Measurements from ENCODE around the gene GRID1.
"Not testable (repeated sequence)": the region's sequence is repeated elsewhere in the genome, so short reads cannot be mapped to it uniquely, and the experiment has no call there.

The GRID1 gene

DNA sequence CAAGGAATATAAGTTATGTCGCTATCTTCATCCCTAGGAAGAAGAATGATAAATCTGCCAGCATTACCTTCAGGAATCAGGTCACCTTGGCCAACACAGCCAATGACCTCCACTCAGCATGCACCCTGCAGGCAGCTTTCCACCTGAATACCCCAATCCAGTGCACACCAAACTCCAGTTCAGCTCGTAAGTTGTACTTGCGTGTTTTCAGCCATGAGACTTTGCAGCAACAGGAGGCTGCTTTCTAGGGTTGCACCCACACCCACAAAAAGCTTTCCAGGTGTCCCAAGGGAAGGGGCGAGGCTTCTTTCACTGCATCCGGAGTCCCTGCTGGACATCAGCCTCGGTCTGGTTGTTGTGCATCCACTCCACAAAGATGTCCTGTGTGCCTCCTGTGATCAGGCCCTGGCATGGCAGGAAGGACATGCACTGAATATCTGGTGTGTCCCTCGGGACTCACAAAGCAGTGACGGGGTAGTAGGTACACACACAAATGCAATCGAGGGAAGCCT, 282.9 kb downstream of the GRID1 start:
- DNase-seq (ENCODE audit: low read depth in 2 of 2), result no peak

DNA sequence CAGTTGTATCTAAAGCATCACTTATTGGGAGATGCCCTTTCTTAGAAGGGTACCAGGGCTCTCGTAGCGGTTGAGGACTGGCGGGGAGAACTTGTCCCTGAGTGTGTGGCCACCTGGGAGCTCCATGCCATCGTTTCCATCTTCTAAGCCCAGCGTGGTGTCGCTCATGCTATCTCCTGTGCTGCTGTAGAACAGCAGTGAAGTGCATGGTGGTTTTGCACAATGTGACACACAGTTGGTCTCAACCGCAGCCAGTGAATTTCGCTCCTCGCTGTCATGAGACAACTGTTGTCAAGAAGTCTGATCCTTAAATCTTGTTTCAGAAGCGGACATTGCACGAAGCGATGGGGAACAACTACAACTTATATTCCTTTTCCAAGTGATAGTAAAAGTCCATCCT, 283.4 kb downstream of the GRID1 start:
- DNase-seq (ENCODE audit: low read depth in 2 of 2), result no peak

DNA sequence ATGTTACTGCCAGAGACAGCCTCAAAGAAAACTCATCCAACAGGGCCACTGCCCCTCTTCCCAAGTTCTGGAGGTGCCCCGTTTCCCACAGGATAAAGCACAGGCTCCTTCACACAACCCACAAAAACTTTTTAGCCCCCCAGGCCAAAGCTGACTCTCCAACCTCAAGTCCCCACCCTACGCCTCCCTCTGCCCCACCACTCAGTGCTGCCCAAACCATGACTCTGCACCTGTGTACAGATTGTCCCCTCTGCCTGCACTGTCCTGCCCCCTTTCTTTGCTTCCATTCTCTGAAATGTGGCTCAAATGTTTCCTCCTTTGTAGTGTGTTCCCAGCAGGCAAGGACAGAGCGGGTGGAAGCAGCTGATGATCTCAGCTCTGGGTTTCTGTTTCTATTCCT, 284.0 kb downstream of the GRID1 start:
- DNase-seq (ENCODE audit: low read depth in 2 of 2), result no peak

- no peak for DNase-seq (ENCODE audit: low read depth in 2 of 2)
Measured at GRCh38 chr10:86079088-86079487, 287.5 kb downstream of the GRID1 start.

- no peak for DNase-seq (ENCODE audit: low read depth in 2 of 2)
Measured at GRCh38 chr10:86078639-86079035, 288.0 kb downstream of the GRID1 start.

DNA sequence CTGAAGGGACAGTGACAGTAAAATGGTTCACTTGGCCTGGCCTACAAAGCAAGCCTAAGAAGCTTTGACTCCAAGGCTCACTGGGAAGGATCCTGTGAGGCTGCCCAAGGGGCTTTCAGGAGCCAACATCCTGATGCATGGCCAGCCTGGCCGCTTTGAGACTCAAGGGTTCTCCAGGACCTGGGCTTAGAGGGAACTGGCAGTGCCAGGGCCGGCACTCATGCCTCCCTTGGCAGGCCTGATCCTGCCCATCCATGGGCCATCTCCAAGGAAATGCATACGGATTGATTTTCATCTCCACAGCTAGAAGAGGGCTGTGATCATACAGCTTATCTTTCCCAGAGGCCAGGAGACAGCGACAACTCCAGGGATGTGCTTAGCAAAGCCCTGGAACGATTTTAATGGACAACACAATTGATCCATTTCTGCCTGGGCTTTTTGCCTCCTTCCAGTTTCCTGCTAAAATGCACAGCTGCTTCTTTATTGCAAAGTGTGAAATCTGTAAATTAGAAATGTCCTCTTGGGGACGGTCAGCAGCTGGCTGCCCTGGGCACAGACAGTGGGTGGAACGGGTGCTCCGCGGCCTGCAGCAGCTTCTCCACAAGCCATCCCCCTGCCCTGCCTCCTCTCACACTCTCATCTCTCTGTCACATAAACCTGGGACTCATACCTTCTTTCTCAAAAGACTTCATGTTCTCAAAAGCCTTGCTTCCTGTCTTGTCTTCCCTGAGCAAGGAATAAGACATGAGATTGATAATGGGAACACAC, 288.5 kb downstream of the GRID1 start:
- DNase-seq (ENCODE audit: low read depth in 2 of 2), result no peak

DNA sequence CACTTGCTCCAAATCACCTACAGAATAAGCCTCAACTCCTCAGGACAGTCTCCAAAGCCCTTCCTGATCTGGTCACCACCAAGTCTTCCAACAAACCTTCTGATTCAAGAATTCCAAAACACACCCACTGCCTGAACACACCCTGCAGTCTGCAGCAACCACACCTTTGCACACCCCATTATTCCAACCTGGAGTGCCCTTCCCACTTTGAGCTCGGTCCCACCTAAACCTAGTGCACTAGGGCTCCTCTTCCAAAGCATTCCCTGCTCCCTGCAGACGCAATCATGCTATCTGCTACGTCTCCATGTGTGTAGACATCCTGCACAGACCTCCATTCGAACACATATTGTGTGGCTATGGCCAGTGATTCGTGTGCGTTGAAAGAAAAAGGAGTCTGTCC, 289.3 kb downstream of the GRID1 start:
- no peak for DNase-seq (ENCODE audit: low read depth in 2 of 2)

GRCh38 chr10:86076497-86076896, 290.1 kb downstream of the GRID1 start:
- not testable (repeated sequence) for DNase-seq (ENCODE audit: low read depth in 2 of 2)

DNA sequence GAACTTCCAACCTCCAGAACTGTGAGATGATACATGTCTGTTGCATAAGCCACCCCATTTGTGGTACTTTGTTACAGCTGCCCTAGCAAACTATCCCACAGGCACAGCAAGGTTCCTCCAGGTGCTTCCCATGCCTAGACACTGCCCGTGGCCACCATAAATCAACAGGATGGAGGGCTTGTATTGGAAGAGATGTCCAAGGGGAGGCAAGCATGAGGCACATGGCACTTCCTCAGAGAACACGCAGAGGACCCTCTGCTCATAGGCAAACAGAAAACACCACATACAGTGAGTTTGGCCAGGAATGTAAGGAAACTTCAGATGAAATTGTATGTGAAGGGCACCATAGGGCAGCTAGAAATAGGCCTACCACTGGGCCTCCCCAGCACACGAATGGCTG, 291.1 kb downstream of the GRID1 start:
- DNase-seq (ENCODE audit: low read depth in 2 of 2), result no peak

DNA sequence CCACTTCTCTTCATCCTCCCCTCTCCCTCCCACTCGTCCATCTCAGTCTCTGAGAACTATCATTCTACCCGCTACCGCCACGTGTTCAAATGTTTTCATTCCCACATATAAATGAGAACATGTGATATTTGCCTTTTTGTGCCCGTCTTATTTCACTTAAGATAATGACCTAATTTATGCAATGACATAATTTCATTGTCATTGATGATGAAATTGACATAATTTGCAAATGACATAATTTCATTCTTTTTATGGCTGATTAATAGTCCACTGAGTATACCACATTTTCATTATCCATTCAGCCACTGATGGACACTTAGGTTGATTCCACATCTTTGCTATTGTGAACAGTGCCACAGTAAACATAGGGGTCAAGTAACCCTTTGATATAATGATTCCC, 292.3 kb downstream of the GRID1 start:
- no peak for DNase-seq (ENCODE audit: low read depth in 2 of 2)

GRCh38 chr10:86073199-86073977, 293.2 kb downstream of the GRID1 start:
- no peak for DNase-seq (ENCODE audit: low read depth in 2 of 2)

DNA sequence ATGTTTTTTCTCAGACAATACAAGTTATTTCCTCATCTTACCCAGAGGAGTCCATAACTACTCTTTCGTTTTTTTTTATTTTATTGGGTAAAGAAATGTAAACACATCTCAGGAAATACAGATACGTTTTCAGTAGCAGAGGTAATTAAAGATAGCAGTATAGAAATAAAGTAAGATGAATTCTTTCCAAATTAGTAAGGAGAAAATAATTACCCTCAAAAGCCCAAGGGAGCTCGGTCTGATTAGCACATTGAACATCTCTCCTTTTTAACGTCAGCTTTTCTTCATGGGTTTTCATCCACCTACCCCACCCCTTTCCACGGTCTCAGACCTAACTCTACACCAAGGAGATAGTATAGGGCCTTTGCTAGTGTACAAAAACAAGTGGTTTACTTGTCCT, 294.2 kb downstream of the GRID1 start:
- no peak for DNase-seq (ENCODE audit: low read depth in 2 of 2)

GRCh38 chr10:86071758-86072157, 294.8 kb downstream of the GRID1 start:
- DNase-seq (ENCODE audit: low read depth in 2 of 2), result no peak

DNA sequence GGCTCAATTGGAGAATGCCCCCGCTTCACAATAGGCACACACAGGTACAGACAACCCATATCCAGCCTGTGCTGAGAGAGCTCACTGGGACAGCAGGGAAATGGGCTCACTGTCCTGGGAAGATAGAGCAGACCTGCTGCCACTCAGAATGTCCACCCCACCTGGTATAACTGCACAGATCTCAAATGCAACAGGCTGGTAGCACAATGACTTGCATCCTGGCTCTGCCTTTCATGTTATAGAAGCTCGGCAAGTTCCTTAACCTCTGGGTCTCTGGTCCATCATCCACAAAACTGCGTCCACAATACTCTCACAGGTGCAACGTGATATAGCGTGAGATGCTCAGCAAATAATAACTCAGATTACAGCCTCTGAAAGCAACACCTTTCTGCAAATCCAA, 295.4 kb downstream of the GRID1 start:
- no peak for DNase-seq (ENCODE audit: low read depth in 2 of 2)

DNA sequence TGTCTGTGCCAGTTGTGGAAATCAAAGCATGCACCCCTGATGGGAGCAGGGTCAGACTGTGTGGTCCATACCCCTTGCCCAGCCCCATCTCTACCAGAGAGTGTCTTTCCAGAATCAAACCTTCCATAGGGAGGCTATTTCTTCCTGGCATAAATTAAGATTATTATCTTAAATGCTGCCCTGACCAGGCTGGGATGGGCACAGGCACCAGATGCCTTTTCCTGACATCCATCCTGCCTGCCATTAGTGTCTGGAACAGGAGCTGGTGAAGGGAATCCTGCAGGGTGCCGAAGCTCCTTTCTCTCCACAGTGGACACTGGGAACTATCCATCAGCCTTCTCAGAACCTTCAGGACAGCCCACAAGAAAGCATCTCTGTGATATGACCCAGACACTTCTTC, 296.3 kb downstream of the GRID1 start:
- DNase-seq (ENCODE audit: low read depth in 2 of 2), result no peak

- DNase-seq (ENCODE audit: low read depth in 2 of 2), result no peak
Measured at GRCh38 chr10:86068231-86069054, 298.2 kb downstream of the GRID1 start.

GRCh38 chr10:86067436-86068050, 299.1 kb downstream of the GRID1 start:
- no peak for DNase-seq (ENCODE audit: low read depth in 2 of 2)

GRCh38 chr10:86066696-86067095, 299.9 kb downstream of the GRID1 start:
- no peak for DNase-seq (ENCODE audit: low read depth in 2 of 2)

- DNase-seq (ENCODE audit: low read depth in 2 of 2), result no peak
Measured at GRCh38 chr10:86065711-86066251, 300.8 kb downstream of the GRID1 start.

- no peak for DNase-seq (ENCODE audit: low read depth in 2 of 2)
Measured at GRCh38 chr10:86064931-86065662, 301.5 kb downstream of the GRID1 start.

DNA sequence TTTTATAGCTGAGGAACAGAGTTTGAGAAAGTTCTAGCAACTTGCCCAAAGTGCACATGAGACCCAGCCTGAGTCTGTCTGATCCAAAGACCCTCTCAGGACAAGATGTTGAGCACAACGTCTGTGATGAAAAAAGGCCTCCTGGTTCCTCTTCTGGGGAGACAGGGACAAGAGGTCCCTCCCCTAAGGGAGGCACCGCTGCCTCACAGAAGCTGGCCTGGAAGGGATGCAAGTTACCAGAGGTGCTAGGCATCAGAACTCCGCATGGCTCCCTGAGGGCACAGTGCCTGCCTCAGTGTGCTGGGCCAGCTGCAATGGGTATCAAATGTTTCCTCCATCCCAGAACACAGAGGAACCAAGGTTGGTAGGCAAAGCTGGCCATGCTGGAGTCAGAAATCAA, 302.4 kb downstream of the GRID1 start:
- DNase-seq (ENCODE audit: low read depth in 2 of 2), result no peak

Data from activated CD8-positive, alpha-beta memory T cell treated with anti-CD3 and anti-CD28 coated beads for 4 hours (primary cell).